NB4 (cell line): ENCODE results near the gene UCHL3.

ENCODE experiments used
- DNase-seq: peaks from one replicate; pipeline ENCODE4 v3.0.0; 2010; ENCODE audit warnings: low read depth
- H3K4me3 ChIP-seq: one replicate; pipeline ENCODE4 v1.5.1; 2011; ENCODE audit warnings: mild to moderate bottlenecking, low read depth, low read length, moderate library complexity
- CTCF ChIP-seq: IDR thresholded peaks from one replicate; pipeline ENCODE4 v1.5.1; 2012; ENCODE audit warnings: low read depth, low read length
- MAX ChIP-seq: IDR thresholded peaks from 2 replicates; pipeline ENCODE4 v1.6.1; 2011; ENCODE audit warnings: low read depth, low read length
- MYC ChIP-seq: IDR thresholded peaks from 2 replicates; pipeline ENCODE4 v1.6.1; 2011; ENCODE audit warnings: low read depth, low read length
- POLR2A ChIP-seq: IDR thresholded peaks from 2 replicates; pipeline ENCODE4 v1.6.1; 2011; ENCODE audit warnings: mild to moderate bottlenecking; ENCODE audit not compliant: insufficient read length; ENCODE audit errors: extremely low read depth

Gene UCHL3

GRCh38 chr13:75645141-75645540 lies 95.5 kb downstream of the UCHL3 start:
- H3K4me3 ChIP-seq = no peak overlapping the region
- no peak for TF ChIP-seq CTCF
- no peak for TF ChIP-seq POLR2A
- TF ChIP-seq MAX = no peak
- TF ChIP-seq MYC = no peak
- no peak for DNase-seq

- no peak for DNase-seq
- H3K4me3 ChIP-seq = no peak overlapping the region
- no peak for TF ChIP-seq MAX
- no peak for TF ChIP-seq POLR2A
- TF ChIP-seq CTCF = no peak
- TF ChIP-seq MYC = no peak
Measured at GRCh38 chr13:75647126-75647784, 97.7 kb downstream of the UCHL3 start.

- no peak for DNase-seq
Measured at GRCh38 chr13:75648446-75648845, 98.9 kb downstream of the UCHL3 start.

GRCh38 chr13:75651013-75651412 lies 101.4 kb downstream of the UCHL3 start:
- no peak for DNase-seq
- TF ChIP-seq CTCF (no peak), MAX (no peak), POLR2A (no peak), MYC (no peak)
- no peak overlapping the region for H3K4me3 ChIP-seq

More at GRCh38 chr13:75648446-75648845, 98.9 kb downstream of the UCHL3 start:
- TF ChIP-seq MYC (no peak), CTCF (no peak), MAX (no peak), POLR2A (no peak)
- no peak overlapping the region for H3K4me3 ChIP-seq

- H3K4me3 ChIP-seq = no peak overlapping the region
- no peak for DNase-seq
- TF ChIP-seq MAX (no peak), MYC (no peak), POLR2A (no peak), CTCF (no peak)
Measured at GRCh38 chr13:75652726-75653125, 103.1 kb downstream of the UCHL3 start.
